Stimulated activated naive CD8-positive, alpha-beta T cell treated with anti-CD3 and anti-CD28 coated beads, Interleukin-15, Interleukin-2, amounts not matched to agents 100 U/mL and 50 U/mL, for 24 hours (primary cell): ENCODE measurements around the gene ZNF365.
"Not testable (repeated sequence)": the region's sequence is repeated elsewhere in the genome, so short reads cannot be mapped to it uniquely, and the experiment has no call there.

ENCODE experiments used
- ATAC-seq: fragments of 150-1000 bp; cut with Tn5 transposase; one replicate; pipeline ENCODE4 v1.10.0; 2021
- DNase-seq: peaks from one replicate; pipeline ENCODE4 v3.0.0; 2021

ZNF365 gene

DNA sequence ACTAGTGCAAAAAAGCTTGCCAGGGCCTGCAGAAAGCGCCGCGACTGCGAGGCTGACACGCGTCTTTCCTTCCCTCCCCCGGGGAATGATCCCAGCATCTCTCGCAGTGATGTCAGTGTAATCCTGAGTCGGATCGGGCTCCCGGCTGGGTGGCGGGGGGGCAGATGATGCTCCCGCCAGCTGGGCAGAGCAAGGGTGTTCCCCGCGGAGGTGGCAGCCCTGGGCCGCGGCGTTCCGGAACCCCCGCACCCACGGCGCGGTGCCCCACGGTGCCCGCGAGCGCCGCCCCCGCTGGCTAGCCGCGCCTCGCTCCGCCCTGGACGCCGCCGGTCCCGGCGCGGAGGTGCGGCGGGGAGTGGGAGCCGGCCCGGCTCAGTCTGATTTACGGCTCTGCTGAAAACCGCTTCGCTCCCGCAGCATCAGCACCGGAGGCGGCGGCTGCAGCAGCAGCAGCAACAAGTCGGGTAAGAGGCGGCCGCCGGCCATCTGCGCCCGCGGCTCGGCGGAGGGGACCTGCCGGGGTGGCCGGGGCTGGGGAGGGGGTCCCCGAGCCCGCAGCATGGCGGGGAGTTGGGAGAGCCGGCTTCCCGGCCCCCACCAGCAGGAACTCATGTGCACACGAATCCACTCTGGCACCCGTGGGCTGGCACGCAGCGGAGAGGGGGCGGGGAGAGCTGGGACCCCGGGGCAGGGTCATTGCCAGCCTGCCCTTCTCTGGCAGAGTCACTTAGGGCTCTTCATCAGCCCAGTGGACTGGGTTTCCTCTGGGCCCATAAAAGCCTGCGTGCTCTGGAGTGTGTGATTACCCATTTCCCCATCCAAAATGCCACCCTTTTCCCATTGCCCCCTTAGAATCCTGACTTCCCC, at the start of gene ZNF365:
Gene ZNF365 (plus strand): TSS at position 375 of the 867 bp plus-strand sequence. CDS start 1,825 bp downstream, outside the sequence.
- DNase-seq (peak; percentile 43), ATAC-seq (peak; percentile 79)

DNA sequence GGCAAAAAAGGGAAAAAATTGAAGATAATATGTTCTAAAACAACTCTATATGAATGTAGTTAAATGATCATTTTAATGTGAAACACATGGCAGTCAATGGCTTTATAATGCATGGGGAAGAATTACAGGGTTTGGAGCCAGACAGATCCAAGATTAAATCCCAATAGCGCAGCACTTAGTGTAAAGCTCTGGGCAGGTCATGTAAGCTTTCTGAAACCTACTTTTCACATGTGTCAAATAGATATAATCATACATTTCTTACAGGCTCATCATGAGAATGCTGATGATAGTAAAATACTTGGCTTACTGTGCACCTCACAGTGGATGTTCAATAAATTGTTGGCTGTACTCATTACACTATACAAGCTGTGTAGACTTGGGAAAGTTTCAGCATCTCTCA, 48.0 kb upstream of the ZNF365 start:
- DNase-seq: no peak
- ATAC-seq: no peak

- ATAC-seq (no peak), DNase-seq (no peak)
Observed at GRCh38 chr10:62327885-62328284, 46.3 kb upstream of the ZNF365 start.

- no peak for ATAC-seq
- DNase-seq: no peak
Observed at GRCh38 chr10:62330213-62330612, 44.0 kb upstream of the ZNF365 start.

GRCh38 chr10:62332406-62332805, 41.8 kb upstream of the ZNF365 start:
- ATAC-seq (no peak), DNase-seq (no peak)

GRCh38 chr10:62333135-62333889, 40.9 kb upstream of the ZNF365 start:
- no peak for ATAC-seq
- no peak for DNase-seq

- DNase-seq (no peak), ATAC-seq (no peak)
Observed at GRCh38 chr10:62333988-62334682, 40.0 kb upstream of the ZNF365 start.

- DNase-seq: no peak
- ATAC-seq: no peak
Observed at GRCh38 chr10:62335326-62335725, 38.8 kb upstream of the ZNF365 start.

GRCh38 chr10:62336404-62336803, 37.8 kb upstream of the ZNF365 start:
- ATAC-seq: no peak

GRCh38 chr10:62341419-62341818, 32.8 kb upstream of the ZNF365 start:
- no peak for ATAC-seq
- DNase-seq: no peak

More at GRCh38 chr10:62336404-62336803, 37.8 kb upstream of the ZNF365 start:
- no peak for DNase-seq

DNA sequence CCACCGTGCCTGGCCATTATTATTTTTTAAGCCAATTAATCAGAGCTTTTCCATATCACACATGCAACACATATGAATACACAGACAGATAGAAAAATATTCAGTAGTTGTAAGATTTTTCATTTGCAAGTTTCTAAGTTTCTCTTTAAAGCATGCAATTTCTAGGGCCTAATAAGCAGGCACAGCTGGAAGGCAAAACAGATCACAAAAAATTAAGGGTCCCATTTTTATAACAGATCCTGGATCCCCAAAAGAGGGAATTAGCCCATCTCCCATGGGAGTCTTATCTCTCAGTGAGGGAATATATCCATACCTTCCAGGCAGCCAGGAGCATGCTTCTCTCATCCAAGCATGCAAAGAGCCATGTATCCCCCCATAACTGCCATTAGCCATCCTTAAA, 31.2 kb upstream of the ZNF365 start:
- DNase-seq: no peak
- ATAC-seq: no peak

- ATAC-seq (no peak), DNase-seq (no peak)
Observed at GRCh38 chr10:62348029-62348428, 26.1 kb upstream of the ZNF365 start.

- DNase-seq (no peak), ATAC-seq (peak; percentile 99)
Observed at GRCh38 chr10:62352356-62352970, 21.7 kb upstream of the ZNF365 start.

GRCh38 chr10:62354916-62355315, 19.3 kb upstream of the ZNF365 start:
- ATAC-seq: no peak

GRCh38 chr10:62356447-62356846, 17.7 kb upstream of the ZNF365 start:
- DNase-seq (no peak), ATAC-seq (no peak)

More at GRCh38 chr10:62354916-62355315, 19.3 kb upstream of the ZNF365 start:
- DNase-seq: no peak

DNA sequence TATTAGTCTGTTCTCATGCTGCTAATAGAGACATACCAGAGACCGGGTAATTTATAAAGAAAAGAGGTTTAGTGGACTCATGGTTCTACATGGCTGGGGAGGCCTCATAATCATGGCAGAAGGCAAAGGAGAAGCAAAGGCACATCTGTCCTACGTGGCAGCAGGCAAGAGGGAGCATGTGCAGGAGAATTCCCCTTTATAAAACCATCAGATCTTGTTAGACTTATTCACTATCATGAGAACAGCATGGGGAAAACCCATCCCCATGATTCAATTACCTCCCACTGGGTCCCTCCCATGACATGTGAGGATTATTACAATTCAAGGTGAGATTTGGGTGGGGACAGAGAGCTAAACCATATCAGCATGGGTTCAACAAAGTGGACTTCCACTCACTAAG, 16.0 kb upstream of the ZNF365 start:
- not testable (repeated sequence) for ATAC-seq, DNase-seq

GRCh38 chr10:62373639-62373994, 552 bp upstream of the ZNF365 start:
- no peak for ATAC-seq
- DNase-seq: no peak

GRCh38 chr10:62374862-62375710, 917 bp downstream of the ZNF365 start:
- no peak for DNase-seq
- ATAC-seq: no peak

DNA sequence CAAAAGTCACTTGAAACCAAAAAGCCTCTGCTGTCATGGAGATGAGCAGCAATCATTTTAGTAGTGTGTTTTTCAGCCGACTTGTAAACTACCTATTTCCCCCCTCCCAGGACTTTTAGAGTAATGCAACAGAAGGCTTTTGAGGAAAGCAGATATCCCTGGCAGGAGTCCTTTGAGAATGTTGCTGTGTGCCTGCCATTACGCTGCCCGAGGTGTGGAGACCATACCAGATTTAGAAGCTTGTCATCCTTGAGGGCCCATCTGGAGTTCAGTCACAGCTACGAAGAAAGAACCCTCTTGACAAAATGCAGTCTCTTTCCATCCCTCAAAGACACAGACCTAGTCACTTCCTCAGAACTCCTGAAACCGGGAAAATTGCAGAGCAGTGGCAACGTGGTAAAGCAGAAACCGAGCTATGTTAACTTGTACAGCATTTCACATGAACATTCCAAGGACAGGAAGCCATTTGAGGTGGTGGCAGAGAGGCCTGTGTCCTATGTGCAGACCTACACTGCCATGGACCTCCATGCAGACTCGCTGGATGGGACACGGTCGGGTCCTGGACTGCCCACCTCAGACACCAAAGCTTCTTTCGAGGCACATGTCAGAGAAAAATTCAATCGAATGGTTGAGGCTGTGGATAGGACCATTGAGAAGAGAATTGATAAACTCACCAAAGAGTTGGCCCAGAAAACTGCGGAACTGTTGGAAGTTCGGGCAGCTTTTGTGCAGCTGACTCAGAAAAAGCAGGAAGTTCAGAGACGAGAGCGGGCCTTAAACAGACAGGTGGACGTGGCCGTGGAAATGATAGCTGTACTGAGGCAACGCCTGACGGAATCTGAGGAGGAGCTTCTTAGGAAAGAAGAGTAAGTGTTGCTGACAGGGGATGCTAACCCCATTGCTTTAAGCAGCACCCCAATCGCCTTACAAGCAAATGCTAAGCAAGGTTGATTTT, 2.2 kb downstream of the ZNF365 start:
- ATAC-seq (no peak), DNase-seq (no peak)

GRCh38 chr10:62377026-62377415, 2.9 kb downstream of the ZNF365 start:
- DNase-seq: no peak
- no peak for ATAC-seq
